OCI-LY7 (cell line): ENCODE data around the gene ZSWIM9. TPM values are rescaled to one million over a fixed set of nuclear protein-coding genes. Genes with fewer than 3 reads are reported as not detected.

ENCODE experiments used
- BruUV-seq: library from RNA; stranded (reverse); fragments of 400-500 nt; replicated peaks from 2 replicates; lab custom pipeline; 2021; lab: Mats Ljungman, UMichigan
- CTCF ChIA-PET: fragments of 300-600 bp; sonication (Branson Sonifier 250); formaldehyde crosslinking; loops from one replicate; lab custom pipeline; 2022; ENCODE audit warnings: antibody characterized with exemption; ENCODE audit not compliant: unreplicated experiment; lab: Charles Lee
- POLR2A ChIA-PET: fragments of 300-600 bp; sonication (Branson Sonifier 250); formaldehyde crosslinking; loops from one replicate; lab custom pipeline; 2022; ENCODE audit warnings: antibody characterized with exemption; lab: Charles Lee
- DNase-seq: peaks from one replicate; pipeline ENCODE4 v3.0.0-alpha.2; 2015; ENCODE audit warnings: low spot score
- H2AFZ ChIP-seq: fragments of 200-600 bp; sonication (generic), shearing (Covaris generic); 2 replicates; pipeline ENCODE4 v1.6.1; 2014; ENCODE audit warnings: mild to moderate bottlenecking, antibody characterized with exemption, low read length, moderate library complexity
- H3K27ac ChIP-seq: fragments of 200-600 bp; sonication (generic); 2 replicates; pipeline ENCODE4 v1.5.1; 2014; ENCODE audit warnings: mixed run types, low read depth, mild to moderate bottlenecking, moderate library complexity, low read length, inconsistent platforms; ENCODE audit not compliant: poor library complexity, severe bottlenecking
- H3K36me3 ChIP-seq: fragments of 200-600 bp; sonication (generic); 2 replicates; pipeline ENCODE4 v1.6.1; 2014; ENCODE audit warnings: mild to moderate bottlenecking, antibody characterized with exemption, low read length, moderate library complexity, mixed read lengths; ENCODE audit not compliant: insufficient read depth
- H3K4me1 ChIP-seq: fragments of 200-600 bp; sonication (generic); 2 replicates; pipeline ENCODE4 v1.5.1; 2014; ENCODE audit warnings: mild to moderate bottlenecking, low read length; ENCODE audit not compliant: insufficient read depth, poor library complexity, severe bottlenecking
- H3K4me2 ChIP-seq: fragments of 200-600 bp; sonication (generic); 2 replicates; pipeline ENCODE4 v1.6.1; 2014; ENCODE audit warnings: mild to moderate bottlenecking, low read length
- H3K4me3 ChIP-seq: fragments of 200-600 bp; sonication (generic); 2 replicates; pipeline ENCODE4 v1.5.1; 2014; ENCODE audit warnings: mild to moderate bottlenecking, low read depth, low read length; ENCODE audit not compliant: poor library complexity, severe bottlenecking
- H3K79me2 ChIP-seq: fragments of 200-600 bp; sonication (generic); 2 replicates; pipeline ENCODE4 v1.6.1; 2016; ENCODE audit warnings: low read depth, mild to moderate bottlenecking, low read length, moderate library complexity, mixed read lengths; ENCODE audit not compliant: insufficient read depth
- H3K9me2 ChIP-seq: fragments of 200-600 bp; sonication (generic); 2 replicates; pipeline ENCODE4 v1.6.1; 2016; ENCODE audit warnings: mild to moderate bottlenecking, low read length, mixed read lengths; ENCODE audit not compliant: insufficient read depth
- H3K9me3 ChIP-seq: fragments of 200-600 bp; sonication (generic); 2 replicates; pipeline ENCODE4 v1.6.1; 2014; ENCODE audit warnings: mild to moderate bottlenecking, mixed run types, low read length, mixed read lengths
- H4K20me1 ChIP-seq: fragments of 200-600 bp; sonication (generic); 2 replicates; pipeline ENCODE4 v1.6.1; 2014; ENCODE audit warnings: mild to moderate bottlenecking, antibody characterized with exemption, low read length, moderate library complexity, mixed read lengths; ENCODE audit not compliant: insufficient read depth
- EZH2phosphoT487 ChIP-seq: fragments of 200-600 bp; sonication (generic); IDR thresholded peaks from 2 replicates; pipeline ENCODE4 v1.6.1; 2018; ENCODE audit warnings: low read depth, borderline replicate concordance, mild to moderate bottlenecking, mixed run types, antibody characterized with exemption, low read length, moderate library complexity, mixed read lengths
- intact Hi-C: fragments of 100-400 bp; cut with micrococcal nuclease; formaldehyde crosslinking; loops from one replicate; pipeline ENCODE4 v1.10.0; 2022; ENCODE audit not compliant: unreplicated experiment
- total RNA-seq, 2 experiments: library from RNA; depleted of rRNA in 1 of 2; stranded (reverse); fragments of >200 nt in 1 of 2; shearing (Covaris generic) in 1 of 2; gene quantifications; 2 replicates each; pipeline ENCODE4 v1.2.3, GENCODE V29; 2014 to 2022
- TF ChIP-seq, protein P1 (sequence below): fragments of 200-600 bp; sonication (generic); conservative IDR thresholded peaks from 2 replicates; pipeline ENCODE4 v1.5.1; 2014; ENCODE audit warnings: mild to moderate bottlenecking, antibody characterized with exemption, low read length, moderate library complexity, mixed read lengths

ZSWIM9 gene
- total RNA-seq, 2 experiments from 2014 or later, result 4.5 to 10.5 TPM

DNA sequence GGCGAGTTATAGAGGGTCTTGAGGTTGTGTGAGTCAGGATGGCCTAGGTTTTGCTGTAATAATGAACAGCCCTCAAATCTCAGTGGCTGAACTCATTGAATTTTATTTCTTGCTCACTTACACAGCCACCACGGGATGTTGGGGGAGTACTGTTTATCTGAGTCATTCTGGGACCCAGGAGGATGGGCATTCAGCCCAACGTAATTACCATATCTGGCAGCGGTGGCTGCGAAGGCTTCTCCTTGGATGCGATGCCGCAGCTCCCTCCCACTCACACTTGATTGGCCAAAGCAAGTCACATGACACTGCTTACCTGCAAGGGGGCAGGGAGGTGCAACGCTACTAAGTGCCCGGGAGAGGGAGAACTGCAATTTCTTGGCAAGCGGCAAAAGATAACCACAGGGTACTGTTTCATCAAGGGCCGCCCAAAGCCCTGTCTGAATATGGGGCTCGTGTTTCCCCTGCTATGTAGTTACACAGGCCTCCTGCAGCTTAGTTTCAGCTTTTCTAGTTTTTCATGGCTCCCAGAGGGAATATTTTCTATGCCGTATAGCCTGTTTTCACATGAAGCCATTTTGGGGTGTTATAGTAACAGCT is 19.9 kb downstream of the ZSWIM9 start:
- Histone ChIP-seq H3K79me2 (no peaks in the 10 kb centered on the region; the same call in 1 of the 2 replicates), H3K9me2 (no peaks in the 10 kb centered on the region), H3K4me3 (peak overlapping the region; percentile 27), H3K4me2 (peak overlapping the region; percentile 48; the same call in 1 of the 2 replicates), H3K4me1 (peaks cover 39% of the 10 kb centered on the region), H2AFZ (peak overlapping the region; percentile 50; the same call in 1 of the 2 replicates), H3K27ac (peak overlapping the region; percentile 67), H4K20me1 (no peaks in the 10 kb centered on the region), H3K36me3 (peaks cover 34% of the 10 kb centered on the region), H3K9me3 (peaks cover 14% of the 10 kb centered on the region)
- ChIA-PET POLR2A (interaction anchor here (1.6 kb wide), 1 partner anchor 13 kb away, joined by 5 read pairs; no protein-coding TSS in a partner anchor), CTCF (interaction anchor here (1.5 kb wide), 1 partner anchor 12 kb away, joined by 3 read pairs; no protein-coding TSS in a partner anchor)
- intact Hi-C loops, result no loop called here
- DNase-seq, result peak; percentile 90
- TF ChIP-seq EZH2phosphoT487, result no peak
- TF ChIP-seq, protein P1, sequence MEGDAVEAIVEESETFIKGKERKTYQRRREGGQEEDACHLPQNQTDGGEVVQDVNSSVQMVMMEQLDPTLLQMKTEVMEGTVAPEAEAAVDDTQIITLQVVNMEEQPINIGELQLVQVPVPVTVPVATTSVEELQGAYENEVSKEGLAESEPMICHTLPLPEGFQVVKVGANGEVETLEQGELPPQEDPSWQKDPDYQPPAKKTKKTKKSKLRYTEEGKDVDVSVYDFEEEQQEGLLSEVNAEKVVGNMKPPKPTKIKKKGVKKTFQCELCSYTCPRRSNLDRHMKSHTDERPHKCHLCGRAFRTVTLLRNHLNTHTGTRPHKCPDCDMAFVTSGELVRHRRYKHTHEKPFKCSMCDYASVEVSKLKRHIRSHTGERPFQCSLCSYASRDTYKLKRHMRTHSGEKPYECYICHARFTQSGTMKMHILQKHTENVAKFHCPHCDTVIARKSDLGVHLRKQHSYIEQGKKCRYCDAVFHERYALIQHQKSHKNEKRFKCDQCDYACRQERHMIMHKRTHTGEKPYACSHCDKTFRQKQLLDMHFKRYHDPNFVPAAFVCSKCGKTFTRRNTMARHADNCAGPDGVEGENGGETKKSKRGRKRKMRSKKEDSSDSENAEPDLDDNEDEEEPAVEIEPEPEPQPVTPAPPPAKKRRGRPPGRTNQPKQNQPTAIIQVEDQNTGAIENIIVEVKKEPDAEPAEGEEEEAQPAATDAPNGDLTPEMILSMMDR, result peak; percentile 69
- TSS peak; percentile 63 for BruUV-seq

DNA sequence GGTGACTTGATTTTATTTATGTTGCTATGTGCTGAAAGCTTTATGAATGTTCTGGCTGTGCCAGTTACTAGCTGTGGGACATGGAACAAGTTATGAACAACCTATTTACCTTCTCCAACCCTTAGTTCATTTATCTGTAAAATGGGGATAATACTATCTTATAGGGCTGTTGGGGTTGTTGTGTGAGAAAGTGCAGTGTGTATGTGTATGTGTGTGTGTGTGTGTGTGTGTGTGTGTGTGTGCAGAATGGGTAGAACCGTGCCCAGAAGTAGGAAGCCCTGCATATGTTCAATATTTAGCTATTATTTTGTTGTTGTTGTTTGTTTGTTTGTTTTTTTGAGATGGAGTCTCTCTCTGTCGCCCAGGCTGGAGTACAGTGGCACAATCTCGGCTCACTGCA is 20.4 kb downstream of the ZSWIM9 start:
- BruUV-seq, result no TSS peak
- intact Hi-C loops, result no loop called here
- Histone ChIP-seq H3K79me2 (no peaks in the 10 kb centered on the region; the same call in 1 of the 2 replicates), H3K4me1 (peaks cover 34% of the 10 kb centered on the region), H3K4me3 (peak overlapping the region; percentile 27), H2AFZ (peak overlapping the region; percentile 50; the same call in 1 of the 2 replicates), H3K9me2 (no peaks in the 10 kb centered on the region), H3K4me2 (peak overlapping the region; percentile 44; the same call in 1 of the 2 replicates), H3K27ac (peak overlapping the region; percentile 67), H3K36me3 (peaks cover 34% of the 10 kb centered on the region), H4K20me1 (no peaks in the 10 kb centered on the region), H3K9me3 (peaks cover 14% of the 10 kb centered on the region)
- CTCF ChIA-PET, result interaction anchor here (1.5 kb wide), 1 partner anchor 12 kb away, joined by 3 read pairs; no protein-coding TSS in a partner anchor
- TF ChIP-seq, protein P1, result no peak
- no peak for TF ChIP-seq EZH2phosphoT487
- DNase-seq, result no peak
- POLR2A ChIA-PET, result interaction anchor here (0.7 to 1.6 kb wide), 2 partner anchors 13 to 17 kb away, joined by 3 to 5 read pairs; no protein-coding TSS in a partner anchor

DNA sequence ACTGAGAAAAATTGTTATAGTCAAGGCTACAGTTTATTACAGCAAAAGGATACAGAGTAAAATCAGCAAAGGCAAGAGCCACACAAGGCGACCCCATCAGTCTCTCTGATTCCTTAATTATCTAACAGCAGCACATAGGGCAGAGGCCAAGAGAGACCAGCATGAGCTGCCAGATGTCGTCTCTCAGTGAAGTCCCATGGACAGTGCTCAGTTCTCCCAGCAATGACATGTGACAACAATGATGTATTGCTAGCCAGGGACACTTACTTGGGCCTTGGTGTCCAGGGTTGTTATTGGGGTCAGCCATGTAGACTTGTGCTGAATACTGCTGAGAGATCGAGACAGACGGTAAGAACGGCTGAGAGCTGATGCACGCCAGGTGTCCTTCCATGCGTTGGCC is 22.3 kb downstream of the ZSWIM9 start:
- no peak overlapping the region for H3K4me2 ChIP-seq
- H2AFZ ChIP-seq, result no peak overlapping the region
- no peak overlapping the region for H3K4me3 ChIP-seq
- TF ChIP-seq, protein P1, result no peak
- no peak for TF ChIP-seq EZH2phosphoT487
- no peak for DNase-seq
- intact Hi-C loops, result no loop called here
- no peaks in the 10 kb centered on the region for H4K20me1 ChIP-seq
- H3K9me2 ChIP-seq, result no peaks in the 10 kb centered on the region
- peaks cover 34% of the 10 kb centered on the region for H3K36me3 ChIP-seq
- CTCF ChIA-PET, result no interaction called here
- H3K27ac ChIP-seq, result no peak overlapping the region
- peaks cover 19% of the 10 kb centered on the region for H3K4me1 ChIP-seq
- no TSS peak for BruUV-seq
- POLR2A ChIA-PET, result interaction anchor here (0.5 kb wide), 1 partner anchor 10 kb away, joined by 3 read pairs; no protein-coding TSS in a partner anchor
- no peaks in the 10 kb centered on the region; the same call in 1 of the 2 replicates for H3K79me2 ChIP-seq
- H3K9me3 ChIP-seq, result peaks cover 14% of the 10 kb centered on the region
